K562 treated with DMSO at 1 percent for 48 hours (cell line): ENCODE measurements around the gene MAP9. TPM values are rescaled to one million over a fixed set of nuclear protein-coding genes. Genes with fewer than 3 reads are reported as not detected.

Source experiments
- total RNA-seq: library from RNA; unstranded; fragments of 300-600 nt; gene quantifications from 2 replicates; pipeline ENCODE4 v1.2.3, GENCODE V29; 2022; ENCODE audit warnings: low replicate concordance; ENCODE audit errors: extremely low read depth

MAP9 gene
- not detected in 2 replicates for total RNA-seq

DNA sequence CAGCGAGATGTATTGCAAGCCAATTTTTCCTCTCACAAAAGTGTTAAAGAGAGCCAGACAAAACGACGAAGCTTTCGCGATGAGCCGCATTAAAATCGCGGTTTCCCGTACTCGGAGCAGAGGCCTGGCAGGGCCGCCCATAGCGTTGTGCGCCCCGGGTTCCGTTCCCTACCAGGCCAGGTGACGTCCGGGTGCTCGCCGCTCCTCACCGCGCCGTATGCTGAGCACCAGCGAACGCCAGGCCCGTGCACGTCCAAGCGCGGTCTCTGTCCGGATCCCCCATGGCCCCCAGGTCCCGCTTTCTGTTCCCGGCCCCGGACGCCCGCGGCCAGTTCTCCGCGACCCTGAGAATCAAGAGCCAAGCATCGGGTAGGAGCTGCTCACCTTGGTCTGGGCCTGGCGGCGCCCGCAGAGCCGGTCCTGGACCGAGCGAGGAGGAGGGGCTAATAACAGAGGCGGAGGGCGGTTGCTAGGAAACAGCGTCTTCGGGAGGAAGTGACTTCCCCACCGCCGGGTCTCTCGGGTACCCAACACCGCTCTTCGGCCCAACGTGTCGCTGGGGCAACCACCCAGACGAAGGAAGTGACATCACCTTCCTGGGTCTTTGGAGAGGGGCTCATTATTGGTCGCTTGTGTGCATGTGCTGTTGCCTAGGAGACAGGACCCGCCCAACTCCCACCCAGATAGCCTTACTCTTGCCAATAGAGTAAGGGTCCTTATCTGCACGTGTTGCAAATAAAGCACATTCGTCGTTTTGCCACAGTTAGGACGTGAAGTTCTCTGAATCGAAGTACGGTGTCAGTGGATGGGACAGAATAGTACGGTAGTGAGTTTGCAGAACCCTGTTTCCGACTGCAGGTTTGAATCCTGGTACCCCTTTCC lies at the start of gene MAP9:
MAP9 (minus strand) TSS at position 579 of the 882 bp plus-strand sequence. CDS start 1,115 bp downstream, outside the sequence.

Other genes with a start within 250 kb of the MAP9 start
- gene NPY2R, start 168.3 kb downstream of the MAP9 start, total RNA-seq: not detected in 2 replicates